GM12864 (cell line): ENCODE data around the gene NQO2.
"Not testable (repeated sequence)": the region's sequence is repeated elsewhere in the genome, so short reads cannot be mapped to it uniquely, and the experiment has no call there.

ENCODE experiments used
- DNase-seq: peaks from one replicate; pipeline ENCODE4 v3.0.0-alpha.2; 2011; ENCODE audit warnings: low read depth
- H3K4me3 ChIP-seq: 2 replicates; pipeline ENCODE4 v1.5.1; 2011; ENCODE audit warnings: mild to moderate bottlenecking, low read depth, low read length, control low read depth
- CTCF ChIP-seq: IDR thresholded peaks from 2 replicates; pipeline ENCODE4 v1.5.1; 2011; ENCODE audit warnings: low read depth, mild to moderate bottlenecking, moderate library complexity, low read length, control low read depth, inconsistent platforms; ENCODE audit errors: missing control alignments

The NQO2 gene

DNA sequence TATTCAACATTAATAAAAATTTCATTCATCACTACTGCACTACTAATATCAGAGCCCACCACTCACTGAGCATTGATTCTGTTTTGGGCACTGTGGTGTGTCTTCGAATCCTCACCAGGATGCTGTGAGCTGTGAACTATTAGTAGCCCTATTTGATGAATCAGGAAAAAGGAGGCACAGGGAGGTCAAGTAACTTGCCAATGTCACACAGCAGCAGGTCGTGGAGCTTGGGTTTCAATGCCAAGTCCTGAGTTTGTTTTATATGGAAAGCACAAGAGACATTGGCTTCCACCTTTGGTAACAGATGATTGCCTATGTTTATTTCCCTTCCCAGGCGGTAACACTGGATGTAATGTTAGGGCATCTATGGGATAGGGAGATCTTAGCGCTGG lies 15.0 kb downstream of the NQO2 start:
- DNase-seq: no peak
- TF ChIP-seq CTCF: no peak
- no peak overlapping the region for H3K4me3 ChIP-seq

DNA sequence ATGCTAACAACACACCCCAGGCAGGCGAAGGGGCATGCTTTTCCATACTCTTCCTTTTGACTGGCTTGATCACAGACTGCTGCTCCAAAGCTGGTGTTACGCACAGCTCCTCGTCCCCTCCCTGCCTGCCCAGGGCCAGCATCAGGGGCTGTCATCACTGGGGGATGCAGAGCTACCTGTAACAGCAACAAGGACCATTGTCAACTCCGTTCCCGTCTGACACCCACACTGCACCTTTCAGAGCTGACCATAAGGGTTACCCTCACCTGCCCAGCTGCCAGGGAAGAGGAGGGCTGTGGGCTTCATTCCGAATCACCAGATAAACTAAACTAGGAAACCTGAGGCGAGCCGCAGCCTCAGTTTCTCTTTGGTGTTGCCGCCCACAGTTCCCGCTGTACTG lies 15.4 kb downstream of the NQO2 start:
- no peak for TF ChIP-seq CTCF
- no peak overlapping the region for H3K4me3 ChIP-seq

DNA sequence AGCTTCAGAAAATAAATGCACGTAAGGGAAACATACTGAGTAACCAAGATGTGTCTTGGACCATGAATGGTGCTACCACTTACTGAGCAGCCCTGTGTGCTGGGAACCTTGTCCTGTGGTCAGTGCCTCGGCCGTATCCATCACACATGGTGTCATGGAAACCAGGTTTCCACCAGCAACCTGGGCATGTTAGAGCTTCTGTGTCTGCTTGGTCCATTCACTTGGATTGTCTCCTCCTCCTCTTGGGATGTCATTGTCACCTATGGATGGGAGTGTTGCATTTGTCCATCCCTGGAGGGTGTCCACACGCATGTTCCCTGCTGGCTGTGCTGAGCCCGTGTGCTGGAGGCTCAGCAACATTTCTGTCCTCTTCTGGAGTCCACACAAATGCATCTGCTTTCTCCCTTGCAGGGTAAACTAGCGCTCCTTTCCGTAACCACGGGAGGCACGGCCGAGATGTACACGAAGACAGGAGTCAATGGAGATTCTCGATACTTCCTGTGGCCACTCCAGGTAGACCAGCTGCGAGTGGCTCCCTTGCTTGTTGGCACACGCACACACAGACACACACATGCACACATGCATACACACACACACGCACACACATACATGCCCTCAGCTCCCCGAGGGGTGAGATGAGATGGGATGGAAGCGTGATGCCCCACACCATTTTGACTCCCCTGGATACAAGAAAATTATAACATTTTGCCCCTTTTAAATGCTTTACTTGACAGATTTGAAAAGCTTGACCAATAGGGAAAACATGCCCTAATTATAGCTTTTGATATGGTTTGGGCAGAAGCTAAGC lies 17.0 kb downstream of the NQO2 start:
- DNase-seq: no peak
- TF ChIP-seq CTCF: no peak
- no peak overlapping the region for H3K4me3 ChIP-seq

More for the DNA sequence above, 15.4 kb downstream of the NQO2 start:
- DNase-seq: no peak

GRCh38 chr6:3017304-3017703 lies 17.6 kb downstream of the NQO2 start:
- no peak overlapping the region for H3K4me3 ChIP-seq
- no peak for DNase-seq
- TF ChIP-seq CTCF: no peak

DNA sequence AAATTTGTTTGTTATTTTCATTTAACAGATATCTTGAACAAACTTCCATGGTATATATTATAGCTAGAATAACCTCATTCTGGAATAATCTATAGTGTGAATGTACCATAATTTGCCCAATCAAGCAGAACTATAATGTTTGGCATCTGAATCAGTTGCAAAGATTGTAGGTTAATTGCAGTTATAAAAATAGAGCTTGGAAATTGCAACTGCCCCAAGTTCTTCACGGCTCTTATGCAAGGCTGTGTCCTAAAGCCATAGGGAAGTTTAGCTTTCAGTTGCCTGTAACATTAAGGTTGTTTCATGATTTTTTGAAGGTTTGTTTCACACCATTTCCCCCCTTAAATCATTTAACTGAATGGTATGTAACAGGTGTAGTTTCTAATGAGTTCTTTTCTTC lies 19.4 kb downstream of the NQO2 start:
- TF ChIP-seq CTCF: no peak
- no peak for DNase-seq
- H3K4me3 ChIP-seq: no peak overlapping the region

GRCh38 chr6:3019749-3020320 lies 20.1 kb downstream of the NQO2 start:
- DNase-seq: no peak
- no peak overlapping the region for H3K4me3 ChIP-seq
- TF ChIP-seq CTCF: no peak

- DNase-seq, H3K4me3 ChIP-seq: not testable (repeated sequence)
These were observed 21.4 kb downstream of the NQO2 start for GRCh38 chr6:3020976-3021598.
